ENCODE measurements around the gene DIDO1. TPM values are rescaled to one million over a fixed set of nuclear protein-coding genes. Genes with fewer than 3 reads are reported as not detected.

Gene DIDO1
- total RNA-seq, 1 donor from 2014 or later, result 89.1 TPM

- intact Hi-C loops (cut with micrococcal nuclease), result no loop called here
- DNase-seq, result no peak
- no peaks in the 10 kb centered on the region for H3K27me3 Mint-ChIP-seq
- H3K9me3 Mint-ChIP-seq, result no peaks in the 10 kb centered on the region
- ChIA-PET POLR2A (interaction anchor here (0.7 kb wide), 1 partner anchor 1345 kb away, joined by 4 read pairs; no protein-coding TSS in a partner anchor), CTCF (interaction anchor here (0.7 kb wide), 1 partner anchor 57 kb away, joined by 3 read pairs; no protein-coding TSS in a partner anchor)
- TF ChIP-seq CTCF (IDR thresholded peaks at IDR 0.05), result no peak
- ATAC-seq (ENCODE audit: low read depth), result no peak
- H3K4me3 Mint-ChIP-seq, result no peak overlapping the region
- no peaks in the 10 kb centered on the region for H3K4me1 Mint-ChIP-seq
- H3K27ac Mint-ChIP-seq, result no peak overlapping the region
- H3K36me3 Mint-ChIP-seq (ENCODE audit: low read depth), result peaks cover 84% of the 10 kb centered on the region
Observed at GRCh38 chr20:62892348-62893304, 33.7 kb downstream of the DIDO1 start.

GRCh38 chr20:62891111-62891510 is 35.2 kb downstream of the DIDO1 start:
- intact Hi-C loops (cut with micrococcal nuclease), result no loop called here
- Mint-ChIP-seq H3K36me3 (ENCODE audit: low read depth) (peaks cover 96% of the 10 kb centered on the region), H3K9me3 (no peaks in the 10 kb centered on the region), H3K27me3 (no peaks in the 10 kb centered on the region), H3K4me1 (no peaks in the 10 kb centered on the region), H3K4me3 (no peak overlapping the region), H3K27ac (peak overlapping the region; percentile 7)
- peak; percentile 42 for ATAC-seq (ENCODE audit: low read depth)
- POLR2A ChIA-PET, result no interaction called here
- CTCF ChIA-PET, result interaction anchor here (1.2 to 1.3 kb wide), 2 partner anchors 8 to 81 kb away, joined by 3 to 4 read pairs; no protein-coding TSS in a partner anchor
- no peak for TF ChIP-seq CTCF (IDR thresholded peaks at IDR 0.05)
- no peak for DNase-seq

GRCh38 chr20:62890444-62890843 is 35.9 kb downstream of the DIDO1 start:
- Mint-ChIP-seq H3K36me3 (ENCODE audit: low read depth) (peaks cover 89% of the 10 kb centered on the region), H3K4me3 (no peak overlapping the region), H3K27me3 (no peaks in the 10 kb centered on the region), H3K4me1 (no peaks in the 10 kb centered on the region), H3K27ac (no peak overlapping the region), H3K9me3 (no peaks in the 10 kb centered on the region)
- CTCF ChIA-PET, result interaction anchor here (0.8 to 1.3 kb wide), 3 partner anchors 9 to 82 kb away, joined by 3 to 4 read pairs (median 3); no protein-coding TSS in a partner anchor
- intact Hi-C loops (cut with micrococcal nuclease), result no loop called here
- no peak for ATAC-seq (ENCODE audit: low read depth)
- no peak for TF ChIP-seq CTCF (IDR thresholded peaks at IDR 0.05)
- POLR2A ChIA-PET, result interaction anchor here (0.6 kb wide), 1 partner anchor 19 kb away, joined by 7 read pairs; no protein-coding TSS in a partner anchor
- no peak for DNase-seq

- Mint-ChIP-seq H3K36me3 (ENCODE audit: low read depth) (peaks cover 85% of the 10 kb centered on the region), H3K4me3 (no peak overlapping the region)
- no peak for ATAC-seq (ENCODE audit: low read depth)
Observed at GRCh38 chr20:62889871-62890270, 36.4 kb downstream of the DIDO1 start.

More at GRCh38 chr20:62889871-62890270, 36.4 kb downstream of the DIDO1 start:
- no peaks in the 10 kb centered on the region for H3K4me1 Mint-ChIP-seq
- no peaks in the 10 kb centered on the region for H3K9me3 Mint-ChIP-seq
- DNase-seq, result no peak
- CTCF ChIA-PET, result interaction anchor here (0.8 to 1.2 kb wide), 2 partner anchors 11 to 83 kb away, joined by 3 read pairs; no protein-coding TSS in a partner anchor
- POLR2A ChIA-PET, result interaction anchor here (0.6 kb wide), 1 partner anchor 19 kb away, joined by 5 read pairs; no protein-coding TSS in a partner anchor
- H3K27ac Mint-ChIP-seq, result no peak overlapping the region
- no peak for TF ChIP-seq CTCF (IDR thresholded peaks at IDR 0.05)
- intact Hi-C loops (cut with micrococcal nuclease), result no loop called here
- H3K27me3 Mint-ChIP-seq, result no peaks in the 10 kb centered on the region

Measured in activated B cell treated with CpG ODN at 0.5 μM for 24 hours (primary cell).